ENCODE results near the gene CBX8.

CBX8 gene

DNA sequence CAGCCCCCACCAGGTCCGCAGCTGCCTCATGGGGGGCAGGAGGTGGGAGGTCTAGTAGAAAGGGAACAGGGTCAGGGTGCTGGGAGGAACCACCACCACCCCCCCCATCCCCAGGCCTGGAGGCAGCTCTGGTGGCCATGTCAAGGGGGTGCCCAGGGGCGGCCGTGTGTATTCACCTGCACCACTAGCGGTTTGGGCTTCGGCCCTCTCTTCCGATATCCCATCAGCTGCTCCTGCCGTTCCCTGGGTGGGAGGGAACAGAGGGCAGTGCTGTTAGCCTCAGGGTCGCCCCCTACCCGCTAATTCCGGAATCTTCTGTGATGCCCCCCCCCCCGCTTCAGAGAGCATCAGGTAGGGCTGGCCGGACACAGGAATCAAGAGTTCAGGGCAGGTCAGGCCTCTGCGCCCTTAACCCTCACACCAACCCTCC is 38.6 kb upstream of the CBX8 start:
- DNase-seq (ENCODE audit: low read depth in 3 of 3): no peak

- no peak for DNase-seq (ENCODE audit: low read depth in 3 of 3)
Measured at GRCh38 chr17:79834565-79835469, 37.9 kb upstream of the CBX8 start.

- DNase-seq (ENCODE audit: low read depth in 3 of 3): no peak
Measured at GRCh38 chr17:79833744-79834564, 37.1 kb upstream of the CBX8 start.

DNA sequence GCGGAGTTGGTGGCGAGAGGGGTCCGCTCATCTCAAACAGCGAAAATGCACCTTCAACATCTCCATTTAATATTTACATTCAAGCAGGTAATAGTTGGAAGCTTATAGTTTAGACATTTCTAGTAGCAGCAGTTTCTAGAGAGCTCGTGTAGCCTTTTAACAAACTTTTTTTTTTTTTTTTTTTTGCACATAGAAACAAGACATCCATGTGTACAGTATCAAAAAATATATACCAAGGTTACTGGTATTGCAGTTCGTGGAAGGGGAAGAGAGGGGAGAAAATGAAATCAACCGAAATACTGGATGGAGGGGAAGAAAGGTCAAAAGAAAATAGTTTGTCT is 36.2 kb upstream of the CBX8 start:
- DNase-seq (ENCODE audit: low read depth in 3 of 3): no peak

GRCh38 chr17:79832218-79833109 is 35.6 kb upstream of the CBX8 start:
- DNase-seq (ENCODE audit: low read depth in 3 of 3): no peak

DNA sequence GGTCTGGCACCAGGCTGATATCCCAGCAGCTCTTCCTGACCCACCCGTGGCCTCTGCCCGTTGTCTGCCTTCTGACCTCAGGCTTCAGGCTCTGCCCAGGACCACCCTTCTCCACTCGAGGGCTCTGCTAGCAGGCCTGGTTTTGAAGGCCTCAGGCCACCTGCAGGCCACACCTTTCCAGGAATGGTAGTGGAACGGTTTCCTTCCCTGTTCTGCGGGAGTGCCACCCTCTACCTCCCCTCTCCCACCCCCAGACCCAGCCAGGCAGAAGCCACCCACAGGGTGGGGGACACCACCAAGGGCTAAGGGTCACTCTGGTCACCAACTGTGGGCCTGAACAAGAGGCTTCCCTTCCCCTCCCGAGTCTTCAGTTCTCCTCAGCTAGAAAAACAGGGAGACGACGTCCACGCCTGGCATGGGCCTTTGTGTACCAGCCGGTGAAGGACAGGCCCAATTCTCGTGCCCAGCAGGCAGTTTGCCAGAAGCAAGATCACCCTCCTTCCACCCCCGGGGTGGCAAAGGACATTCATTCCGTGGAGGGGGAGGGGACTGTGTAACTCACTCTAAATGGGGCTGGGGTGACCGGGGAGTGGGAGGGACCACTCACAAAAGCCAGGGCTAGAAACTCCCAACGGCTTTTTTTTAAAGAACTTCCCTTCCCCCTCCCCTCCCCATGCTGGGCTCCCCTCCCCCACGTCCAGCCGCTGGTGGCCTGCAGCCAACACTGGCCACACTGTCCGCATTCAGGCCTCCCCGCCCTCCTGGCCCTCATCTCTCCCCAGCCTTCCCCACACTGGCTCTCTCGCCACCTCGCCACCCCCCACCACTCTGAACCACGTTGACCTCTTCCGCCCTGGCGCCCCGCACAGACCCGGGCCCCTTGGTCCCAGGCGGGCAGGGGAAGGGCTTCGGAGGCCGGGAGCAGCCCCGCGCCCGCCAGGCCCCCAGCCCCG is 34.7 kb upstream of the CBX8 start:
- no peak for DNase-seq (ENCODE audit: low read depth in 3 of 3)

DNA sequence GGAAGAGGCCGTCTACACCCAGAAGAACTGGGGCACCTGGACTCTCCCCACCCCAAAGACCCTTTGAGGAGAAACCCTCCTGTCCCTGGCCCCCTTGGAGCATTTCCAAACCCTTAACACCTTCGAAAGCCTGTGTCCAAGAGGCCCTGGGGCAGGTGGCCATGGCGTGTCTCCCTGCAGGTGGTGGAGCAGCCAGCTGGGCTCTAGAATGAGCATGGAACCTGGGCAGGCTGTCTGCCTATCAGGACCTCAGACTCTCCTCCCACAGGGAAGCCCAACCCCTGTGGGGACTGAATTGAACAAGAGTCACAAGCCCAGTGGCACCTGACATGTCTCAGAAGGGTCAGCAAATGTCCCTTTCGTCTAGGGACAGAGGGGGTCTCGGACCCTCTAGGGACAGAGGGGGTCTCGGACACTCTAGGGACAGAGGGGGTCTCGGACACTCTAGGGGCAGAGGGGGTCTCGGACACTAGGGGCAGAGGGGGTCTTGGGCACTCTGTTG is 33.9 kb upstream of the CBX8 start:
- DNase-seq (ENCODE audit: low read depth in 3 of 3): no peak

GRCh38 chr17:79830303-79830702 is 33.4 kb upstream of the CBX8 start:
- no peak for DNase-seq (ENCODE audit: low read depth in 3 of 3)

DNA sequence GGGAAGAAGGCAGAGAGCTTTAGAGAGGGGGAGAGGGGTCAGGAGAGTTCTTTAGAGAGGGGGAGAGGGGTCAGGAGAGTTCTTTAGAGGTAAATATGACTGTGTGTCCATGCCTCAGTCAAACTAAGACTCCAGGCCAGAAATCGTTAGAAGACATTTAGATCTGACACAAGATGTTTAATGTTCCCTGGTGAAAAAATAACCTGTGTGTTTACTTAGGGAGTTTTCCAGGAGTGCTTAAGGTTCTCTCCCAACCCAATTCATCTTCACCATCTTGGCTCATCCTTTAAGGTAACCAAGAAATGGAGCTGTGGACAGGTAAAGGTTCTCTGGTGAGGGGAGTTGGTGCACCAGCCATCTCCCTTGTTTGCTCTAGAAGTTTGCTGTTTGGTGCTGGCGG is 32.6 kb upstream of the CBX8 start:
- DNase-seq (ENCODE audit: low read depth in 3 of 3): no peak

DNA sequence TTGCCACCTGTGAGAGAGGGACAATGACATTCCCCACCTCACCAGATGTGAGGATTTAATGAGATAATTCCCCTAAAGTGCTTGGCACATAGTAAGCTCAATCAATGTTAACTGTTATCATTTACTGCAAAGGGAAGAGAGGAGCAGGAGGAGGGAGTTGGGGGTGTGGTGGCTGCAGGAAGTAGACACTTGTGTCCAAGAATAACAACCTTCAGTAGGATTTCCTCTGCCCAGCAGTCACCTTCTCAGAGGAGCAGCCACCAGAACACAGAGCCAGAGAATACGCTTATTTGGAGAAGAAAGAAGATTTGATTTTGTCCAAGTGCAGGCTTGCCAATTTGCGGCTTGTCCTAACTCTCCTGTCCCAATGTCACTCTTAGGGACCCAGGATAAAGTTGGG is 32.1 kb upstream of the CBX8 start:
- no peak for DNase-seq (ENCODE audit: low read depth in 3 of 3)

DNA sequence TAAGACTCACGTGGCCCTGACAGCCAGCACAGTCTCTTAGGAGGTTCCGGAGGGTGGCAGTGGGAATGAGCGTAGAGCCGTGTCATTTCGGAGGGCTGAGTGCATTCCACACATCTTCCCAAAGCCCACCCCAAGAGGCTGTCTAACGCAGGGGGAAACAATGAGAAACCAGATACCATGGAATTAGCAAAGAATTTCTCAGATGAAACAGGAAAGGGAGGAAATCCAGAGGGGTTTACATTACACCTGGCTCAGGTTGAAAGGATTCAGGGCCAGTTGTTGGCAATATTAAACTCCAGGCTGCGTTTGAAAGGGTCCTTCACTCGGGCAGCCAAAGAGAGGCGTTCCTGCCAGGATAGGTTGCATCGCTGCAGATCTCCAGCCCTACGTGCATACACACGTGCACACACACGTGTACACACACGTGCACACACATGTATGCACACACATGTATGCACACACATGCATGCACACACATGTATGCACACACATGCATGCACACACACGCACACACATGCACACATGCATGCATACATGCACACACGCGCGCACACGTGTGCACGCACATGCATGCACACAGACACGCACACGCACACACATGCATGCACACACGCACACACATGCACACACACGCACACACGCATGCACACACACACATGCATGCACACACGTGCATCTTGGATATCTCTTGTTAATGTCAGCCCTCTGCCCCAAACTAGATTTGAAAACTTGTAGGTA is 30.1 kb upstream of the CBX8 start:
- DNase-seq (ENCODE audit: low read depth in 3 of 3): no peak

DNA sequence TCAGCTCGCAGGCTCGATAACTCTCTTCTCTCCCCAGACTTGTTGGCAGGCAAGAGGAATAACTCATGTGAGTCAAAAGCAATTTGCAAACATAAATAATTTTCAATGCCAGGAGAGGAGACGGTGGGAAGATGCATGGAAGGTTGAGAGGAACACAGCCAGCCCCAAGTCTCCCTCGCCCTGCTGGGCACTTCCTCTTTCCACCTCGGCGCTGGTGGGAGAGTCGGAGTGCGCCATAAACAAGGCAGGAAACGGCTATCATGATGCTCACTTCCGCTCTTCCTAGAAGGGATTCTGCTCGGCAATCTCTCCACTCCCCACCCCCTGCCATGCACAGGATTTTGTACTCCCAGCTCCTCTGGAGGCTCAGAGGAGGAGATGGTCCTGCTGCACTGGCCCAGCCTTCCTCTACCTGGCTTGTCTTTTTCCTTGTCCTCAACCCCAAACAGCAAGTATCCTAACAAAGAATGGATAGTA is 29.4 kb upstream of the CBX8 start:
- no peak for DNase-seq (ENCODE audit: low read depth in 3 of 3)

DNA sequence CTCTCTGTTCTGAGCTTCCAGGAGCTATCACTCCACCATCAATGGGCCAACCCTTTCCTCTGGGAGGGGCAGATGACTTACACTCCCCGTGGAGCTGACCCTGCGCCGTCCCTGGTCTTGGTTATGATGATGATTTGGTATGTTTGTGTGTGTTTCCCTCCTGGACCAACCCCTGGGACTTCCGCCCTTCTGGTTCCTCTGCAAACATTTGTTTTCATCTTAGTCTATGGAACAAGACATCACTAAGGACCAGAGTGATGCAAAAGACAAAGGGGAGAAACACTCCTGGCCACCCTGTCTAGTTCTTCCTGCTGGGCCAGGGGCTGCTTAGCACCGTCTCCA is 28.7 kb upstream of the CBX8 start:
- DNase-seq (ENCODE audit: low read depth in 3 of 3): no peak

- DNase-seq (ENCODE audit: low read depth in 3 of 3): no peak
Measured at GRCh38 chr17:79824893-79825579, 28.2 kb upstream of the CBX8 start.

- no peak for DNase-seq (ENCODE audit: low read depth in 3 of 3)
Measured at GRCh38 chr17:79824234-79824633, 27.4 kb upstream of the CBX8 start.

GRCh38 chr17:79822583-79823124 is 25.8 kb upstream of the CBX8 start:
- no peak for DNase-seq (ENCODE audit: low read depth in 3 of 3)

DNA sequence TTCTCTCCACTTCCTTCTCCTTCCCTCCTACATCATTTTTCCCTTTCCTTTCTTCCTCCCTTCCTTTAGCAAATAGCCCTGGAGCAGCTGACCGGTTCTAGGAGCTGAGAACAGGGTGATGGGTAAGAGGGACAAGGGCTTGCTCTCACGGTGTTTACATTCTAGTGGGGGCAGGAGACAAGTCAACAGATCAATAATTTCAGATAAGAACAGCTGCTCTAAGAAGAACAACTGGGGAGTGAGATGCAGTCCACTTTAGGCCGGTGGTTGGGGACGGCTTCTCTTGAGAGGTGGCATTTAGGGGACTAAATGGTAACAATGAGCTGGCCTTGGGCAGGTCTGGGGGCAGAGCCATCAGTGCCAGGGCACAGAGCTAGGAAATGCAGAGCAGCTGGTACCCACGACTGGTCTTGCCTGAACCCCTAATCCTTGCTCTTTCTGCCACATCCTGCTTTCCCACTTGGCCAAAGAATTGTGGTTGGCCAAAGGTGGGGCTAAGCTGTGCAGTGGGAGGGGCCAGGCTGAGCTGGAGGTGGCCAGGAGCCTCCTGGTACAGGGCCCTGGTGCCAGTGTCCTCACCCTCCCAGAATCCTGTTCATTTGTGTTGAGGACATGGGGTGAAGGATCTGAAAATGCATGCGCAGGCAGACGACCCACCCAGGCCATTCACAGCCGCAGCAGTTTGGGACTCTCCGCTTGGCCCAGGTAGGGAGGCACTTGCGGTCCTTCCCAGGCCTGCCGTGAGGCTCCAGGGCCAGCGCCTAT is 24.6 kb upstream of the CBX8 start:
- DNase-seq (ENCODE audit: low read depth in 3 of 3): no peak

DNA sequence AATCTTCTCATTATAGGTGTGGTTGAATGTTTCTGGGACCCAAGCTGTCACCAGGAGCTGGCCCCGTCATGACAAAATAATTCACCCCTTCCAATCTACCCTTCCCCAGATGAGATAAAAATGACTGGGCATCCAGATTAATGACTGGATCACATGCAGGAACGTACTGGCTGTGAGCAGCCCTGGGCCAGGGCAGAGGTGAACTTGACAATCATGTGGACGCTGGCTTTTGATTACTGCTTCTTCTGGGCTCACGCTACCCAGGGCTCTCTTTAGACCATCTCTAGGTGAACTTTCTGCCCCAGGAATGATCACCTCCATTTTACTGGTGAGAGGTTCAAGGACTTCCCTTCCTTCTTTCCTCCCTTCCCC is 24.1 kb upstream of the CBX8 start:
- DNase-seq (ENCODE audit: low read depth in 3 of 3): no peak

All from stimulated activated CD4-positive, alpha-beta T cell treated with anti-CD3 and anti-CD28 coated beads, TNF-alpha, amount 100 ng/mL, for 4 hours (primary cell).